ENCODE measurements around the gene NAT16. TPM values are rescaled to one million over a fixed set of nuclear protein-coding genes. Genes with fewer than 3 reads are reported as not detected.

The NAT16 gene
- not detected in 2 replicates for total RNA-seq (ENCODE audit: low replicate concordance)

- no peak for DNase-seq (ENCODE audit: low read depth)
- no peak for TF ChIP-seq CTCF (IDR thresholded peaks at IDR 0.05; ENCODE audit: insufficient read depth, low read length)
- no peak within 1 kb of the TSS for H3K4me3 ChIP-seq (ENCODE audit: low read depth, low read length)
These were observed at the start of gene NAT16 for GRCh38 chr7:101180130-101180755. Gene NAT16 (minus strand): TSS chr7:101180293. CDS start chr7:101174807, 5,486 bp downstream.

- TF ChIP-seq CTCF (IDR thresholded peaks at IDR 0.05; ENCODE audit: insufficient read depth, low read length): no peak
- H3K4me3 ChIP-seq (ENCODE audit: low read depth, low read length): no peak overlapping the region
- peak; percentile 13 for DNase-seq (ENCODE audit: low read depth)
These were observed 46.6 kb upstream of the NAT16 start for GRCh38 chr7:101226721-101227120.

GRCh38 chr7:101225650-101226049 lies 45.6 kb upstream of the NAT16 start:
- DNase-seq (ENCODE audit: low read depth): no peak
- no peak overlapping the region for H3K4me3 ChIP-seq (ENCODE audit: low read depth, low read length)
- TF ChIP-seq CTCF (IDR thresholded peaks at IDR 0.05; ENCODE audit: insufficient read depth, low read length): no peak

GRCh38 chr7:101223528-101223927 lies 43.4 kb upstream of the NAT16 start:
- no peak for DNase-seq (ENCODE audit: low read depth)
- H3K4me3 ChIP-seq (ENCODE audit: low read depth, low read length): no peak overlapping the region
- TF ChIP-seq CTCF (IDR thresholded peaks at IDR 0.05; ENCODE audit: insufficient read depth, low read length): no peak

- no peak for DNase-seq (ENCODE audit: low read depth)
- no peak overlapping the region for H3K4me3 ChIP-seq (ENCODE audit: low read depth, low read length)
- no peak for TF ChIP-seq CTCF (IDR thresholded peaks at IDR 0.05; ENCODE audit: insufficient read depth, low read length)
These were observed 42.3 kb upstream of the NAT16 start for GRCh38 chr7:101222275-101222830.

DNA sequence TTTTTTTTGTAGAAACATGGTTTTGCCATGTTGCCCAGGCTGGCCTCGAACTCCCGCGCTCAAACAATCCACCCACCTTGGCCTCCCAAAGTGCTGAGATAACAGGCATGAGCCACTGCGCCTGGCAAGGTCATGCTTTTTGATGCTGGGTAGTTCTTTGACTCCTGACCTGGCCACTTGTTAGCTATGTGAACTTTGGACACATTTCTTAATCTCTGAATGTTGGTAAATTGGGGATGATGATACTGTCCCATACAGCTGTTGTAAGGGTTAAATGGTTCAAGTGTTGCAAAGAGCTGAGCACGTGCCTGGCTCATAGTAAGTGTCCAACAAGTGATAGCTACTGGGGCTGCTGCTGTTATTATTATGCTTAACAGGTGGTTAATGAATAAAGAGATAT lies 40.2 kb upstream of the NAT16 start:
- no peak overlapping the region for H3K4me3 ChIP-seq (ENCODE audit: low read depth, low read length)
- TF ChIP-seq CTCF (IDR thresholded peaks at IDR 0.05; ENCODE audit: insufficient read depth, low read length): no peak
- no peak for DNase-seq (ENCODE audit: low read depth)
